Endodermal cell (in vitro differentiated cells): ENCODE results near the gene METTL3. TPM values are rescaled to one million over a fixed set of nuclear protein-coding genes. Genes with fewer than 3 reads are reported as not detected.
A peak's percentile ranks its signal among the peaks of the same experiment; 100 is the strongest.

ENCODE experiments used
- DNase-seq: peaks from one replicate; pipeline ENCODE4 v3.0.0-alpha.2; 2017
- H3K27ac ChIP-seq: 2 replicates; pipeline ENCODE4 v1.5.1; 2013; ENCODE audit warnings: mild to moderate bottlenecking, low read depth, low read length, moderate library complexity
- H3K27me3 ChIP-seq: 2 replicates; pipeline ENCODE4 v1.6.1; 2013; ENCODE audit warnings: mild to moderate bottlenecking, low read length, moderate library complexity; ENCODE audit not compliant: insufficient read depth, control insufficient read depth, poor library complexity, severe bottlenecking
- H3K36me3 ChIP-seq: 2 replicates; pipeline ENCODE4 v1.7.0; 2013; ENCODE audit warnings: mild to moderate bottlenecking, low read length, moderate library complexity; ENCODE audit not compliant: control insufficient read depth, insufficient read depth
- H3K4me1 ChIP-seq: one replicate; pipeline ENCODE4 v1.7.0; 2013; ENCODE audit warnings: low read length; ENCODE audit not compliant: control insufficient read depth, insufficient read depth
- H3K4me3 ChIP-seq: 2 replicates; pipeline ENCODE4 v1.5.1; 2013; ENCODE audit warnings: mild to moderate bottlenecking, low read length, moderate library complexity
- H3K9ac ChIP-seq: 2 replicates; pipeline ENCODE4 v1.6.1; 2013; ENCODE audit warnings: mild to moderate bottlenecking, low read length, moderate library complexity; ENCODE audit not compliant: poor library complexity, severe bottlenecking; ENCODE audit errors: extremely low read depth
- H3K9me3 ChIP-seq: 2 replicates; pipeline ENCODE4 v1.6.1; 2013; ENCODE audit warnings: mild to moderate bottlenecking, low read length, moderate library complexity; ENCODE audit not compliant: control insufficient read depth
- H3K27ac Mint-ChIP-seq: 2 replicates; pipeline ENCODE4 v1.8.0; 2020; ENCODE audit warnings: mixed read lengths
- H3K27me3 Mint-ChIP-seq: 2 replicates; pipeline ENCODE4 v1.8.0; 2021; ENCODE audit warnings: mild to moderate bottlenecking, mixed read lengths; ENCODE audit not compliant: insufficient read depth
- H3K36me3 Mint-ChIP-seq: 2 replicates; pipeline ENCODE4 v1.8.0; 2020; ENCODE audit warnings: low read depth, mixed read lengths
- H3K4me1 Mint-ChIP-seq: 2 replicates; pipeline ENCODE4 v1.8.0; 2020; ENCODE audit warnings: mixed read lengths
- H3K4me3 Mint-ChIP-seq: 2 replicates; pipeline ENCODE4 v1.8.0; 2020; ENCODE audit warnings: mild to moderate bottlenecking, moderate library complexity, mixed read lengths
- H3K9me3 Mint-ChIP-seq: 2 replicates; pipeline ENCODE4 v1.8.0; 2020; ENCODE audit warnings: mild to moderate bottlenecking, mixed read lengths
- CTCF ChIP-seq: fragments of 200-600 bp; sonication (generic); conservative IDR thresholded peaks from 2 replicates; pipeline ENCODE4 v1.5.0; 2021; ENCODE audit warnings: antibody characterized with exemption, mild to moderate bottlenecking
- WGBS, 2 experiments: methylation state at CpG; one replicate each; pipeline versions ENCODE4 v1.1.5 to v1.1.7; 2013; ENCODE audit warnings: missing lambda C conversion rate in 2 of 2, mixed read lengths in 1 of 2; ENCODE audit not compliant: insufficient coverage in 1 of 2, insufficient read length in 1 of 2; 5-methylcytosine and 5-hydroxymethylcytosine counted together
- total RNA-seq, 2 donors: library from RNA; stranded (reverse); fragmentation: NEBNext Ultra II Directional in 1 of 2; extraction: Animal tissue kit (Norgen Biotek cat#: 25700) in 1 of 2; gene quantifications; 2 replicates in 1 of 2; 3 replicates in 1 of 2; pipeline ENCODE4 v1.2.1, GENCODE V29; 2021

The METTL3 gene
- total RNA-seq, 2 donors from 2014 or later = 63.2 to 64.7 TPM

GRCh38 chr14:21496453-21496852, 14.7 kb downstream of the METTL3 start:
- no peak for TF ChIP-seq CTCF
- H3K27ac Mint-ChIP-seq = peak overlapping the region; percentile 17
- Histone ChIP-seq H3K36me3 (peaks cover 85% of the 10 kb centered on the region), H3K27ac (no peak overlapping the region), H3K4me1 (peaks cover 9% of the 10 kb centered on the region), H3K27me3 (no peaks in the 10 kb centered on the region), H3K9ac (no peak overlapping the region), H3K4me3 (no peak overlapping the region), H3K9me3 (no peaks in the 10 kb centered on the region)
- H3K9me3 Mint-ChIP-seq = no peaks in the 10 kb centered on the region
- peaks cover 19% of the 10 kb centered on the region for H3K4me1 Mint-ChIP-seq
- WGBS, 2 experiments = 93 to 100% methylated on average over 1 to 2 of the region's 2 CpGs
- no peaks in the 10 kb centered on the region for H3K27me3 Mint-ChIP-seq
- peaks cover 79% of the 10 kb centered on the region for H3K36me3 Mint-ChIP-seq
- no peak for DNase-seq
- H3K4me3 Mint-ChIP-seq = no peak overlapping the region

- H3K27ac Mint-ChIP-seq = peak overlapping the region; percentile 80
- no peak overlapping the region for H3K4me3 Mint-ChIP-seq
- peaks cover 80% of the 10 kb centered on the region for H3K36me3 ChIP-seq
- no peak overlapping the region for H3K4me3 ChIP-seq
- H3K9ac ChIP-seq = no peak overlapping the region
- no peaks in the 10 kb centered on the region for H3K27me3 ChIP-seq
- no peak overlapping the region for H3K27ac ChIP-seq
- no peaks in the 10 kb centered on the region for H3K27me3 Mint-ChIP-seq
- peaks cover 19% of the 10 kb centered on the region for H3K4me1 Mint-ChIP-seq
- no peak for DNase-seq
- peaks cover 78% of the 10 kb centered on the region for H3K36me3 Mint-ChIP-seq
- no peak for TF ChIP-seq CTCF
- WGBS, 2 experiments = 78 to 100% methylated on average over 1 to 2 of the region's 2 CpGs
- H3K4me1 ChIP-seq = peaks cover 9% of the 10 kb centered on the region
- no peaks in the 10 kb centered on the region for H3K9me3 ChIP-seq
- H3K9me3 Mint-ChIP-seq = no peaks in the 10 kb centered on the region
These were observed 16.0 kb downstream of the METTL3 start for GRCh38 chr14:21494902-21495762.

- WGBS, 2 experiments = 82 to 100% methylated on average over 1 of the region's 1 CpG
- peaks cover 28% of the 10 kb centered on the region for H3K36me3 Mint-ChIP-seq
- no peaks in the 10 kb centered on the region for H3K4me1 Mint-ChIP-seq
- no peak overlapping the region for H3K27ac ChIP-seq
- no peak overlapping the region for H3K4me3 Mint-ChIP-seq
- H3K36me3 ChIP-seq = peaks cover 40% of the 10 kb centered on the region
- no peak for DNase-seq
- no peaks in the 10 kb centered on the region for H3K27me3 ChIP-seq
- no peaks in the 10 kb centered on the region for H3K4me1 ChIP-seq
- no peaks in the 10 kb centered on the region for H3K9me3 Mint-ChIP-seq
- TF ChIP-seq CTCF = no peak
- H3K27ac Mint-ChIP-seq = peak overlapping the region; percentile 32
- H3K4me3 ChIP-seq = no peak overlapping the region
- H3K9me3 ChIP-seq = no peaks in the 10 kb centered on the region
- H3K27me3 Mint-ChIP-seq = no peaks in the 10 kb centered on the region
- no peak overlapping the region for H3K9ac ChIP-seq
These were observed 24.5 kb downstream of the METTL3 start for GRCh38 chr14:21486640-21487087.
